PC-9 (cell line): Measurements from ENCODE around the gene EHD4.

ENCODE experiments used
- EZH2 ChIP-seq: fragments of 200-600 bp; sonication (generic); IDR thresholded peaks from 2 replicates; pipeline ENCODE4 v1.8.0; 2017; ENCODE audit warnings: antibody characterized with exemption, low read depth
- TF ChIP-seq, protein P1 (sequence below): fragments of 200-600 bp; sonication (generic); conservative IDR thresholded peaks from 2 replicates; pipeline ENCODE4 v1.6.1; 2017; ENCODE audit warnings: mixed run types, antibody characterized with exemption, mild to moderate bottlenecking, moderate library complexity

DNA sequence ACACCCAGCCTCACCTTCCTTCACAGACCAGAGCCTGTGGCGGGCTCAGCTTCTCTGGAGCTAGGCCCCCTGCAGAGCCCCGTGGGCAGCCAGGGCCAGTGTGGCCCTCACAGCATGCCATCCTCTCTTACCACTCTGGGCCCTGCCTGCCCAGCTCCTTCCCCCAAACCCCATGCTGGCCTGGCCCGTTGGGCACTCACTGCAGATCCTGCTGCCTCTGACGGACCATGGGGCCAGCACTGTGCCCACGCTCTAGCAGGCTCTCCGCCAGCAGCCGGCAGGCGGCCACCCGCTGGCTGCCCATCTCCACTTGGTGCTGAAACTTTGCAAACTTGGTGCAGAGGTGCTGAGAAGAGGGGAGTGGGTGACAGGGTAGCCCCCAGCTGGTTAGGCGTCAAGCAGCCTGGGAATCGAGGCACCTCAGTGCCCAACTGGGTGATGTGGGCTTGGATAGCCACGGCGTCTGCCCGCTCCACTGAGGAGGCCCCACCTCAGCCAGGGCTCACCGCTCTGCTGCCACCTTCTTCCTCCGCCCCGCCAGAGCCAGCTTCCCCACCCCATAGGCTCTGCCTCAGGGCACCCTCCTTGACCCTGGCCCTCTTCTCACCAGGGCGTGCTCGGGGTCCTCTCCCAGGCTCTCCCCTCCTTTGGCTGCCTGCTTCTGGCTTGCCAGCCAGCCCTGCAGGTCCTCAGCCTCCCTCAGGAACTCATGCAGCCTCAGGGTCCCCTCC is 101.0 kb downstream of the EHD4 start:
- TF ChIP-seq, protein P1, sequence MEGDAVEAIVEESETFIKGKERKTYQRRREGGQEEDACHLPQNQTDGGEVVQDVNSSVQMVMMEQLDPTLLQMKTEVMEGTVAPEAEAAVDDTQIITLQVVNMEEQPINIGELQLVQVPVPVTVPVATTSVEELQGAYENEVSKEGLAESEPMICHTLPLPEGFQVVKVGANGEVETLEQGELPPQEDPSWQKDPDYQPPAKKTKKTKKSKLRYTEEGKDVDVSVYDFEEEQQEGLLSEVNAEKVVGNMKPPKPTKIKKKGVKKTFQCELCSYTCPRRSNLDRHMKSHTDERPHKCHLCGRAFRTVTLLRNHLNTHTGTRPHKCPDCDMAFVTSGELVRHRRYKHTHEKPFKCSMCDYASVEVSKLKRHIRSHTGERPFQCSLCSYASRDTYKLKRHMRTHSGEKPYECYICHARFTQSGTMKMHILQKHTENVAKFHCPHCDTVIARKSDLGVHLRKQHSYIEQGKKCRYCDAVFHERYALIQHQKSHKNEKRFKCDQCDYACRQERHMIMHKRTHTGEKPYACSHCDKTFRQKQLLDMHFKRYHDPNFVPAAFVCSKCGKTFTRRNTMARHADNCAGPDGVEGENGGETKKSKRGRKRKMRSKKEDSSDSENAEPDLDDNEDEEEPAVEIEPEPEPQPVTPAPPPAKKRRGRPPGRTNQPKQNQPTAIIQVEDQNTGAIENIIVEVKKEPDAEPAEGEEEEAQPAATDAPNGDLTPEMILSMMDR, result no peak
- TF ChIP-seq EZH2, result no peak
